CD4-positive, alpha-beta T cell (primary cell): ENCODE measurements around the gene TSPAN9. TPM values are rescaled to one million over a fixed set of nuclear protein-coding genes. Genes with fewer than 3 reads are reported as not detected.

Source experiments
- ATAC-seq: fragments of 200-7000 bp; cut with Tn5 transposase; one replicate; pipeline ENCODE4 v1.10.0; 2022; ENCODE audit warnings: mild to moderate bottlenecking; ENCODE audit not compliant: poor library complexity
- CTCF ChIA-PET: fragments of 350-600 bp; sonication (Branson Sonifier 250); formaldehyde crosslinking; loops from one replicate; lab custom pipeline; 2021; ENCODE audit warnings: antibody characterized with exemption, inconsistent platforms; lab: Charles Lee
- POLR2A ChIA-PET: fragments of 350-600 bp; sonication (Branson Sonifier 250); formaldehyde crosslinking; loops from one replicate; lab custom pipeline; 2021; ENCODE audit warnings: antibody characterized with exemption, inconsistent platforms; lab: Charles Lee
- DNase-seq, 14 experiments: peaks; one replicate each; pipeline ENCODE4 v3.0.0-alpha.2; 2013 to 2020; ENCODE audit warnings: mixed read lengths in 2 of 14
- H3K27ac ChIP-seq, 2 donors: one replicate each; pipeline versions ENCODE4 v1.5.1 to v1.7.0; 2013; ENCODE audit warnings: low read length in 2 of 2, low read depth in 1 of 2, mild to moderate bottlenecking in 1 of 2
- H3K27me3 ChIP-seq, 2 experiments: 1 replicate in 1 of 2; 2 replicates in 1 of 2; pipeline versions ENCODE4 v1.6.1 to v1.7.0; 2013; ENCODE audit warnings: low read length in 2 of 2, control low read depth in 1 of 2, mild to moderate bottlenecking in 1 of 2, moderate library complexity in 1 of 2; ENCODE audit not compliant: insufficient read depth in 2 of 2, control insufficient read depth in 1 of 2
- H3K36me3 ChIP-seq: one replicate; pipeline ENCODE4 v1.6.1; 2013; ENCODE audit warnings: low read length, control low read depth; ENCODE audit not compliant: insufficient read depth
- H3K4me1 ChIP-seq: one replicate; pipeline ENCODE4 v1.6.1; 2013; ENCODE audit warnings: low read length, control low read depth; ENCODE audit not compliant: insufficient read depth
- H3K4me3 ChIP-seq: one replicate; pipeline ENCODE4 v1.5.1; 2013; ENCODE audit warnings: mild to moderate bottlenecking, low read length, moderate library complexity
- H3K9me3 ChIP-seq, 2 experiments: 1 replicate in 1 of 2; 2 replicates in 1 of 2; pipeline versions ENCODE4 v1.6.1 to v1.7.0; 2013; ENCODE audit warnings: low read length in 2 of 2, mild to moderate bottlenecking in 2 of 2, control low read depth in 1 of 2, moderate library complexity in 1 of 2; ENCODE audit not compliant: control insufficient read depth in 1 of 2, insufficient read depth in 1 of 2
- H3K27ac Mint-ChIP-seq: one replicate; pipeline ENCODE4 v1.8.0; 2020; ENCODE audit warnings: mixed read lengths
- H3K27me3 Mint-ChIP-seq: one replicate; pipeline ENCODE4 v1.8.0; 2021; ENCODE audit warnings: mixed read lengths
- H3K36me3 Mint-ChIP-seq: one replicate; pipeline ENCODE4 v1.8.0; 2021; ENCODE audit warnings: low read depth, mixed read lengths
- H3K4me1 Mint-ChIP-seq: one replicate; pipeline ENCODE4 v1.8.0; 2021; ENCODE audit warnings: low read depth, mixed read lengths
- H3K4me3 Mint-ChIP-seq: one replicate; pipeline ENCODE4 v1.8.0; 2020; ENCODE audit warnings: mild to moderate bottlenecking, mixed read lengths
- H3K9me3 Mint-ChIP-seq: one replicate; pipeline ENCODE4 v1.8.0; 2020; ENCODE audit warnings: mixed read lengths
- CTCF ChIP-seq: fragments of 200-600 bp; IDR thresholded peaks from one replicate; pipeline ENCODE4 v1.8.0; 2022; ENCODE audit warnings: antibody characterized with exemption, mild to moderate bottlenecking
- intact Hi-C, 2 experiments: fragments of 100-400 bp; cut with DNase I in 1 of 2; cut with micrococcal nuclease in 1 of 2; formaldehyde crosslinking; loops; one replicate each; pipeline versions ENCODE4 v1.15.1 to v1.9.0; 2023 to 2025; cut with DNase I, micrococcal nuclease
- total RNA-seq, 174 experiments: library from RNA in 2 of 174; stranded (reverse) in 2 of 174; gene quantifications; one replicate each; pipeline ENCODE4 v1.2.3 and lab custom pipeline; 2021 to 2026

The TSPAN9 gene
- total RNA-seq, 2 experiments from 2014 or later, result 0.82 to 1.3 TPM

GRCh38 chr12:3218228-3219171 is 141.3 kb downstream of the TSPAN9 start:
- intact Hi-C loops, result no loop called here
- POLR2A ChIA-PET, result no interaction called here
- Mint-ChIP-seq H3K4me1 (no peaks in the 10 kb centered on the region), H3K27me3 (no peaks in the 10 kb centered on the region), H3K4me3 (no peak overlapping the region), H3K9me3 (no peaks in the 10 kb centered on the region), H3K36me3 (no peaks in the 10 kb centered on the region), H3K27ac (no peak overlapping the region)
- Histone ChIP-seq H3K27me3 (no peaks in the 10 kb centered on the region), H3K9me3 (peaks cover 0 to 5% of the 10 kb centered on the region in 2 experiments), H3K4me1 (no peaks in the 10 kb centered on the region), H3K36me3 (no peaks in the 10 kb centered on the region), H3K27ac (no peak overlapping the region), H3K4me3 (no peak overlapping the region)
- CTCF ChIA-PET, result no interaction called here
- DNase-seq (no peak), ATAC-seq (no peak)
- no peak for TF ChIP-seq CTCF

GRCh38 chr12:3219233-3219632 is 142.1 kb downstream of the TSPAN9 start:
- H3K36me3 ChIP-seq, result no peaks in the 10 kb centered on the region
- H3K4me3 Mint-ChIP-seq, result no peak overlapping the region
- TF ChIP-seq CTCF, result no peak
- H3K4me1 ChIP-seq, result no peaks in the 10 kb centered on the region
- no peaks in the 10 kb centered on the region for H3K27me3 Mint-ChIP-seq
- no peaks in the 10 kb centered on the region for H3K4me1 Mint-ChIP-seq
- intact Hi-C loops, result no loop called here
- H3K27ac ChIP-seq, result no peak overlapping the region
- no peaks in the 10 kb centered on the region for H3K9me3 Mint-ChIP-seq
- H3K27ac Mint-ChIP-seq, result no peak overlapping the region
- no peak overlapping the region for H3K4me3 ChIP-seq
- ChIA-PET CTCF (no interaction called here), POLR2A (no interaction called here)
- DNase-seq (no peak), ATAC-seq (no peak)
- no peaks in the 10 kb centered on the region for H3K36me3 Mint-ChIP-seq
- no peaks in the 10 kb centered on the region for H3K27me3 ChIP-seq
- peaks cover 0 to 4% of the 10 kb centered on the region in 2 experiments for H3K9me3 ChIP-seq

- no peaks in the 10 kb centered on the region for H3K9me3 ChIP-seq
- Mint-ChIP-seq H3K4me1 (no peaks in the 10 kb centered on the region), H3K27me3 (no peaks in the 10 kb centered on the region), H3K27ac (no peak overlapping the region), H3K4me3 (no peak overlapping the region), H3K9me3 (no peaks in the 10 kb centered on the region), H3K36me3 (no peaks in the 10 kb centered on the region)
- no peaks in the 10 kb centered on the region for H3K27me3 ChIP-seq
- POLR2A ChIA-PET, result no interaction called here
- TF ChIP-seq CTCF, result no peak
- CTCF ChIA-PET, result no interaction called here
- intact Hi-C loops, result no loop called here
- no peaks in the 10 kb centered on the region for H3K36me3 ChIP-seq
- no peak overlapping the region for H3K4me3 ChIP-seq
- ATAC-seq (no peak), DNase-seq (no peak)
- H3K4me1 ChIP-seq, result no peaks in the 10 kb centered on the region
- H3K27ac ChIP-seq, result no peak overlapping the region
Measured at GRCh38 chr12:3220382-3221321, 143.5 kb downstream of the TSPAN9 start.
